HEK293 (cell line): ENCODE data around the gene GLI1.

Experiments
- BCL11B ChIP-seq: fragments of 450-650 bp; formaldehyde crosslinking; IDR thresholded peaks from 2 replicates; pipeline ENCODE4 v1.5.1; 2016; ENCODE audit warnings: low read depth, missing biosample characterization, missing genetic modification characterization
- HOXD13 ChIP-seq: sonication (generic); formaldehyde crosslinking; IDR thresholded peaks from 2 replicates; pipeline ENCODE4 v1.8.0; 2022; ENCODE audit warnings: missing genetic modification reagents, borderline replicate concordance
- KLF1 ChIP-seq: fragments of 450-650 bp; formaldehyde crosslinking; IDR thresholded peaks from 2 replicates; pipeline ENCODE4 v1.5.1; 2016; ENCODE audit warnings: missing biosample characterization, missing genetic modification characterization
- KLF7 ChIP-seq: fragments of 450-650 bp; formaldehyde crosslinking; IDR thresholded peaks from 2 replicates; pipeline ENCODE4 v1.5.1; 2016; ENCODE audit warnings: missing biosample characterization, missing genetic modification characterization, borderline replicate concordance
- KLF8 ChIP-seq: fragments of 450-650 bp; formaldehyde crosslinking; IDR thresholded peaks from 2 replicates; pipeline ENCODE4 v1.5.1; 2016; ENCODE audit warnings: missing biosample characterization, missing genetic modification characterization
- SCRT1 ChIP-seq: fragments of 450-650 bp; formaldehyde crosslinking; IDR thresholded peaks from 2 replicates; pipeline ENCODE4 v1.5.1; 2016; ENCODE audit warnings: missing biosample characterization, missing genetic modification characterization, borderline replicate concordance
- SP7 ChIP-seq: fragments of 450-650 bp; formaldehyde crosslinking; IDR thresholded peaks from 2 replicates; pipeline ENCODE4 v1.5.1; 2016; ENCODE audit warnings: missing biosample characterization, missing genetic modification characterization
- ZBTB1 ChIP-seq: fragments of 450-650 bp; formaldehyde crosslinking; IDR thresholded peaks from 2 replicates; pipeline ENCODE4 v1.5.1; 2016; ENCODE audit warnings: missing biosample characterization, missing genetic modification characterization
- ZBTB17 ChIP-seq: fragments of 450-650 bp; formaldehyde crosslinking; IDR thresholded peaks from 2 replicates; pipeline ENCODE4 v1.5.1; 2016; ENCODE audit warnings: missing biosample characterization, missing genetic modification characterization
- ZBTB20 ChIP-seq: fragments of 450-650 bp; formaldehyde crosslinking; IDR thresholded peaks from 2 replicates; pipeline ENCODE4 v1.5.1; 2016; ENCODE audit warnings: missing biosample characterization, missing genetic modification characterization
- ZFP41 ChIP-seq: fragments of 450-650 bp; formaldehyde crosslinking; IDR thresholded peaks from 2 replicates; pipeline ENCODE4 v1.5.1; 2016; ENCODE audit warnings: missing biosample characterization, missing genetic modification characterization, borderline replicate concordance
- ZNF140 ChIP-seq: fragments of 450-650 bp; formaldehyde crosslinking; IDR thresholded peaks from 2 replicates; pipeline ENCODE4 v1.5.1; 2016; ENCODE audit warnings: missing biosample characterization, missing genetic modification characterization
- ZNF175 ChIP-seq: fragments of 450-650 bp; formaldehyde crosslinking; IDR thresholded peaks from 2 replicates; pipeline ENCODE4 v1.5.1; 2016; ENCODE audit warnings: missing biosample characterization, missing genetic modification characterization
- ZNF266 ChIP-seq: fragments of 450-650 bp; formaldehyde crosslinking; IDR thresholded peaks from 2 replicates; pipeline ENCODE4 v1.5.1; 2016; ENCODE audit warnings: missing biosample characterization, missing genetic modification characterization, low read depth
- ZNF292 ChIP-seq: fragments of 450-650 bp; formaldehyde crosslinking; IDR thresholded peaks from 2 replicates; pipeline ENCODE4 v1.5.1; 2016; ENCODE audit warnings: low read depth, missing biosample characterization, missing genetic modification characterization, borderline replicate concordance
- ZNF311 ChIP-seq: fragments of 450-650 bp; formaldehyde crosslinking; IDR thresholded peaks from 2 replicates; pipeline ENCODE4 v1.5.1; 2017; ENCODE audit warnings: missing biosample characterization, missing genetic modification characterization, borderline replicate concordance
- ZNF324 ChIP-seq: fragments of 450-650 bp; formaldehyde crosslinking; IDR thresholded peaks from 2 replicates; pipeline ENCODE4 v1.5.1; 2016; ENCODE audit warnings: missing biosample characterization, missing genetic modification characterization
- ZNF335 ChIP-seq: fragments of 450-650 bp; formaldehyde crosslinking; conservative IDR thresholded peaks from 2 replicates; pipeline ENCODE4 v1.5.1; 2016; ENCODE audit warnings: missing biosample characterization, missing genetic modification characterization
- ZNF501 ChIP-seq: fragments of 450-650 bp; formaldehyde crosslinking; IDR thresholded peaks from 2 replicates; pipeline ENCODE4 v1.5.1; 2016; ENCODE audit warnings: missing biosample characterization, missing genetic modification characterization
- ZNF585B ChIP-seq: fragments of 450-650 bp; formaldehyde crosslinking; IDR thresholded peaks from 2 replicates; pipeline ENCODE4 v1.5.1; 2016; ENCODE audit warnings: missing biosample characterization, missing genetic modification characterization
- ZNF670 ChIP-seq: fragments of 450-650 bp; formaldehyde crosslinking; IDR thresholded peaks from 2 replicates; pipeline ENCODE4 v1.5.1; 2016; ENCODE audit warnings: missing biosample characterization, missing genetic modification characterization, low read depth
- ZNF701 ChIP-seq: fragments of 450-650 bp; formaldehyde crosslinking; IDR thresholded peaks from 2 replicates; pipeline ENCODE4 v1.5.1; 2016; ENCODE audit warnings: missing biosample characterization, missing genetic modification characterization
- ZNF785 ChIP-seq: fragments of 450-650 bp; formaldehyde crosslinking; IDR thresholded peaks from 2 replicates; pipeline ENCODE4 v1.5.1; 2016; ENCODE audit warnings: missing biosample characterization, missing genetic modification characterization
- ZNF843 ChIP-seq: fragments of 450-650 bp; formaldehyde crosslinking; IDR thresholded peaks from 2 replicates; pipeline ENCODE4 v1.5.1; 2016; ENCODE audit warnings: missing biosample characterization, missing genetic modification characterization
- ZSCAN23 ChIP-seq: fragments of 450-650 bp; formaldehyde crosslinking; IDR thresholded peaks from 2 replicates; pipeline ENCODE4 v1.5.1; 2016; ENCODE audit warnings: missing biosample characterization, missing genetic modification characterization
- TF ChIP-seq, protein P1 (sequence below): fragments of 450-650 bp; formaldehyde crosslinking; IDR thresholded peaks from 2 replicates; pipeline ENCODE4 v1.5.1; 2017; ENCODE audit warnings: missing biosample characterization, missing genetic modification characterization
- TF ChIP-seq, protein P2 (sequence below): fragments of 450-650 bp; formaldehyde crosslinking; IDR thresholded peaks from 2 replicates; pipeline ENCODE4 v1.5.1; 2016; ENCODE audit warnings: missing biosample characterization, missing genetic modification characterization, borderline replicate concordance
- TF ChIP-seq, protein P3 (sequence below): fragments of 450-650 bp; formaldehyde crosslinking; IDR thresholded peaks from 2 replicates; pipeline ENCODE4 v1.5.0; 2017; ENCODE audit warnings: missing biosample characterization, missing genetic modification characterization, borderline replicate concordance
- TF ChIP-seq, protein P4 (sequence below): fragments of 450-650 bp; formaldehyde crosslinking; IDR thresholded peaks from 2 replicates; pipeline ENCODE4 v1.5.1; 2016; ENCODE audit warnings: missing biosample characterization, missing genetic modification characterization
- TF ChIP-seq, protein P5 (sequence below): sonication (generic); formaldehyde crosslinking; IDR thresholded peaks from 2 replicates; pipeline ENCODE4 v1.8.1; 2022; ENCODE audit warnings: mild to moderate bottlenecking, moderate library complexity, missing genetic modification reagents
- TF ChIP-seq, protein P6 (sequence below): fragments of 450-650 bp; formaldehyde crosslinking; IDR thresholded peaks from 2 replicates; pipeline ENCODE4 v1.5.1; 2016; ENCODE audit warnings: missing biosample characterization, missing genetic modification characterization

Gene GLI1

DNA sequence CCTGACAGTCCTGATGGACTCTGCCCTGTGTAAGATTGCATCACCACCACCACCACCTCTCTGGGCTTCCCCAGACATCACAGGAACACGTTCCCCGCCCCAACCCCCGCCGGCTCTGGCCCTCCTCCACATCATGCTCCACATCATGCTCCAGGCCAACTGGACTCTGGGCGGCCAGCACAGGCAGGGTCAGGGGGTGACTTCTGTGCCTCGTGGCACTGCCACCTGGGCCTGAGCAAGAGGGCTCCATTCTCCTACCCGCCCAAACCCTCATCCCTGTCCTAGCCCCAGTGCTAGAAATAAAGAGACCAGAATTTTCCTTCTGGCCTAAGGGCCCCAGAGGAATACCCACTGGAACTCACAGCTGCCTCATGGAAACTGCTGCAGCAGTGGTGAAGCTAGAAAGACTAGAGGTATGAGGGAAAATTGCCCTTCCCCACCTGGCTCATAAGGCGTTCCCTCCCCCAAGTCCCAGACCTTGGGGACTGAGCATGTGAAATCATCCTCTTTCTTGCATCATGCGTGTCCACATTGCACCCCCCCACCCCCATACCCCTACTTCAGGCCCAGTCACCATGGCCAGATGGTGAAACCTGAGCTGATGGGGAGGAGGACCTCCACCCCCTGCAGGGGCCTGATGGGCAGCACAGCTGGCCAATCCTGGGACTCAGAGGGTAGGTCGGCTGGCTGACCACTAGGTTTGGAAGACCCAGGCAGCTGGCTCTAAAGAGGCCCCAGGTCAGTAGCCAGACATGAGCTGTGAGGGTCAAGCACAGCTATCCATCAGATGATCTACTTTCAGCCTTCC, 4.8 kb upstream of the GLI1 start, which contains the start of gene INHBE (continued):
- TF ChIP-seq KLF7 (tag by site-specific recombination) (0 out of 2 replicates have a peak, but pooled peaks have one; percentile 39), ZNF501 (no peak), ZNF785 (tag by site-specific recombination) (peak; percentile 37; the same call in 1 of the 2 replicates), ZSCAN23 (tag by site-specific recombination) (0 out of 2 replicates have a peak, but pooled peaks have one; percentile 14), SP7 (peak; percentile 69), KLF1 (tag by site-specific recombination) (no peak), ZNF140 (tag by site-specific recombination) (no peak), ZNF175 (tag by site-specific recombination) (no peak), KLF8 (tag by site-specific recombination) (no peak), SCRT1 (tag by site-specific recombination) (no peak), ZBTB17 (tag by site-specific recombination) (peak; percentile 68), ZNF266 (tag by site-specific recombination) (no peak), ZNF701 (no peak), ZNF324 (tag by site-specific recombination) (peak; percentile 93; the same call in 1 of the 2 replicates), ZNF585B (tag by site-specific recombination) (no peak), BCL11B (tag by site-specific recombination) (no peak), ZNF843 (tag by site-specific recombination) (0 out of 2 replicates have a peak, but pooled peaks have one; percentile 30), ZNF335 (tag by site-specific recombination) (peak; percentile 72), HOXD13 (no peak), ZFP41 (tag by site-specific recombination) (no peak), ZNF670 (no peak), ZBTB1 (no peak), ZBTB20 (tag by site-specific recombination) (peak; percentile 35; the same call in 1 of the 2 replicates), ZNF292 (tag by site-specific recombination) (no peak), ZNF311 (tag by site-specific recombination) (no peak)
- TF ChIP-seq, protein P1, sequence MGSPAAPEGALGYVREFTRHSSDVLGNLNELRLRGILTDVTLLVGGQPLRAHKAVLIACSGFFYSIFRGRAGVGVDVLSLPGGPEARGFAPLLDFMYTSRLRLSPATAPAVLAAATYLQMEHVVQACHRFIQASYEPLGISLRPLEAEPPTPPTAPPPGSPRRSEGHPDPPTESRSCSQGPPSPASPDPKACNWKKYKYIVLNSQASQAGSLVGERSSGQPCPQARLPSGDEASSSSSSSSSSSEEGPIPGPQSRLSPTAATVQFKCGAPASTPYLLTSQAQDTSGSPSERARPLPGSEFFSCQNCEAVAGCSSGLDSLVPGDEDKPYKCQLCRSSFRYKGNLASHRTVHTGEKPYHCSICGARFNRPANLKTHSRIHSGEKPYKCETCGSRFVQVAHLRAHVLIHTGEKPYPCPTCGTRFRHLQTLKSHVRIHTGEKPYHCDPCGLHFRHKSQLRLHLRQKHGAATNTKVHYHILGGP (tag by site-specific recombination), result no peak
- TF ChIP-seq, protein P2, sequence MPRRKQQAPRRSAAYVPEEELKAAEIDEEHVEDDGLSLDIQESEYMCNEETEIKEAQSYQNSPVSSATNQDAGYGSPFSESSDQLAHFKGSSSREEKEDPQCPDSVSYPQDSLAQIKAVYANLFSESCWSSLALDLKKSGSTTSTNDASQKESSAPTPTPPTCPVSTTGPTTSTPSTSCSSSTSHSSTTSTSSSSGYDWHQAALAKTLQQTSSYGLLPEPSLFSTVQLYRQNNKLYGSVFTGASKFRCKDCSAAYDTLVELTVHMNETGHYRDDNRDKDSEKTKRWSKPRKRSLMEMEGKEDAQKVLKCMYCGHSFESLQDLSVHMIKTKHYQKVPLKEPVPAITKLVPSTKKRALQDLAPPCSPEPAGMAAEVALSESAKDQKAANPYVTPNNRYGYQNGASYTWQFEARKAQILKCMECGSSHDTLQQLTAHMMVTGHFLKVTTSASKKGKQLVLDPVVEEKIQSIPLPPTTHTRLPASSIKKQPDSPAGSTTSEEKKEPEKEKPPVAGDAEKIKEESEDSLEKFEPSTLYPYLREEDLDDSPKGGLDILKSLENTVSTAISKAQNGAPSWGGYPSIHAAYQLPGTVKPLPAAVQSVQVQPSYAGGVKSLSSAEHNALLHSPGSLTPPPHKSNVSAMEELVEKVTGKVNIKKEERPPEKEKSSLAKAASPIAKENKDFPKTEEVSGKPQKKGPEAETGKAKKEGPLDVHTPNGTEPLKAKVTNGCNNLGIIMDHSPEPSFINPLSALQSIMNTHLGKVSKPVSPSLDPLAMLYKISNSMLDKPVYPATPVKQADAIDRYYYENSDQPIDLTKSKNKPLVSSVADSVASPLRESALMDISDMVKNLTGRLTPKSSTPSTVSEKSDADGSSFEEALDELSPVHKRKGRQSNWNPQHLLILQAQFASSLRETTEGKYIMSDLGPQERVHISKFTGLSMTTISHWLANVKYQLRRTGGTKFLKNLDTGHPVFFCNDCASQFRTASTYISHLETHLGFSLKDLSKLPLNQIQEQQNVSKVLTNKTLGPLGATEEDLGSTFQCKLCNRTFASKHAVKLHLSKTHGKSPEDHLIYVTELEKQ (tag by site-specific recombination), result no peak
- TF ChIP-seq, protein P3, sequence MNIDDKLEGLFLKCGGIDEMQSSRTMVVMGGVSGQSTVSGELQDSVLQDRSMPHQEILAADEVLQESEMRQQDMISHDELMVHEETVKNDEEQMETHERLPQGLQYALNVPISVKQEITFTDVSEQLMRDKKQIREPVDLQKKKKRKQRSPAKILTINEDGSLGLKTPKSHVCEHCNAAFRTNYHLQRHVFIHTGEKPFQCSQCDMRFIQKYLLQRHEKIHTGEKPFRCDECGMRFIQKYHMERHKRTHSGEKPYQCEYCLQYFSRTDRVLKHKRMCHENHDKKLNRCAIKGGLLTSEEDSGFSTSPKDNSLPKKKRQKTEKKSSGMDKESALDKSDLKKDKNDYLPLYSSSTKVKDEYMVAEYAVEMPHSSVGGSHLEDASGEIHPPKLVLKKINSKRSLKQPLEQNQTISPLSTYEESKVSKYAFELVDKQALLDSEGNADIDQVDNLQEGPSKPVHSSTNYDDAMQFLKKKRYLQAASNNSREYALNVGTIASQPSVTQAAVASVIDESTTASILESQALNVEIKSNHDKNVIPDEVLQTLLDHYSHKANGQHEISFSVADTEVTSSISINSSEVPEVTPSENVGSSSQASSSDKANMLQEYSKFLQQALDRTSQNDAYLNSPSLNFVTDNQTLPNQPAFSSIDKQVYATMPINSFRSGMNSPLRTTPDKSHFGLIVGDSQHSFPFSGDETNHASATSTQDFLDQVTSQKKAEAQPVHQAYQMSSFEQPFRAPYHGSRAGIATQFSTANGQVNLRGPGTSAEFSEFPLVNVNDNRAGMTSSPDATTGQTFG, result no peak
- TF ChIP-seq, protein P4, sequence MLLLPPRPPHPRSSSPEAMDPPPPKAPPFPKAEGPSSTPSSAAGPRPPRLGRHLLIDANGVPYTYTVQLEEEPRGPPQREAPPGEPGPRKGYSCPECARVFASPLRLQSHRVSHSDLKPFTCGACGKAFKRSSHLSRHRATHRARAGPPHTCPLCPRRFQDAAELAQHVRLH (tag by site-specific recombination), result no peak
- TF ChIP-seq, protein P5, sequence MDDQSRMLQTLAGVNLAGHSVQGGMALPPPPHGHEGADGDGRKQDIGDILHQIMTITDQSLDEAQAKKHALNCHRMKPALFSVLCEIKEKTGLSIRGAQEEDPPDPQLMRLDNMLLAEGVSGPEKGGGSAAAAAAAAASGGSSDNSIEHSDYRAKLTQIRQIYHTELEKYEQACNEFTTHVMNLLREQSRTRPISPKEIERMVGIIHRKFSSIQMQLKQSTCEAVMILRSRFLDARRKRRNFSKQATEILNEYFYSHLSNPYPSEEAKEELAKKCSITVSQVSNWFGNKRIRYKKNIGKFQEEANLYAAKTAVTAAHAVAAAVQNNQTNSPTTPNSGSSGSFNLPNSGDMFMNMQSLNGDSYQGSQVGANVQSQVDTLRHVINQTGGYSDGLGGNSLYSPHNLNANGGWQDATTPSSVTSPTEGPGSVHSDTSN, result no peak
- TF ChIP-seq, protein P6, sequence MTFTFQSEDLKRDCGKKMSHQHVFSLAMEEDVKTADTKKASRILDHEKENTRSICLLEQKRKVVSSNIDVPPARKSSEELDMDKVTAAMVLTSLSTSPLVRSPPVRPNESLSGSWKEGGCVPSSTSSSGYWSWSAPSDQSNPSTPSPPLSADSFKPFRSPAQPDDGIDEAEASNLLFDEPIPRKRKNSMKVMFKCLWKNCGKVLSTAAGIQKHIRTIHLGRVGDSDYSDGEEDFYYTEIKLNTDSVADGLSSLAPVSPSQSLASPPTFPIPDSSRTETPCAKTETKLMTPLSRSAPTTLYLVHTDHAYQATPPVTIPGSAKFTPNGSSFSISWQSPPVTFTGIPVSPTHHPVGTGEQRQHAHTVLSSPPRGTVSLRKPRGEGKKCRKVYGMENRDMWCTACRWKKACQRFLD (tag by site-specific recombination), result no peak
